HCT116 (cell line): Measurements from ENCODE around the gene PRKD2. TPM values are rescaled to one million over a fixed set of nuclear protein-coding genes. Genes with fewer than 3 reads are reported as not detected.

Experiments used
- ATAC-seq: fragments of 200-7000 bp; cut with Tn5 transposase; 2 replicates; pipeline ENCODE4 v1.9.1; 2020; ENCODE audit warnings: mild to moderate bottlenecking, moderate library complexity
- BruUV-seq: library from RNA; stranded (reverse); fragments of 400-500 nt; replicated peaks from 2 replicates; lab custom pipeline; 2021; lab: Mats Ljungman, UMichigan
- CTCF ChIA-PET: fragments of 300-600 bp; sonication (Branson Sonifier 250); formaldehyde crosslinking; loops from one replicate; lab custom pipeline; 2021; ENCODE audit warnings: antibody characterized with exemption; lab: Charles Lee
- POLR2A ChIA-PET: fragments of 300-600, 350-600 bp; sonication (Branson Sonifier 250); formaldehyde crosslinking; loops from one replicate; lab custom pipeline; 2021; ENCODE audit warnings: antibody characterized with exemption; lab: Charles Lee
- RAD21 ChIA-PET, 2 experiments: fragments of 300-600 bp; sonication (Branson Sonifier 250); formaldehyde crosslinking; loops; one replicate each; lab custom pipeline; 2023; ENCODE audit warnings: low total read pairs in 2 of 2; ENCODE audit not compliant: uncharacterized antibody in 2 of 2, unreplicated experiment in 2 of 2, low non-redundant PET in 1 of 2; lab: Charles Lee
- DNase-seq: peaks from one replicate; pipeline ENCODE4 v3.0.0-alpha.2; 2010; ENCODE audit warnings: low read depth, low spot score
- H2AFZ ChIP-seq: fragments of 200-600 bp; shearing (Covaris generic), sonication (generic); 2 replicates; pipeline ENCODE4 v1.6.1; 2017; ENCODE audit warnings: low read depth, mixed run types, mixed read lengths, antibody characterized with exemption, low read length; ENCODE audit not compliant: poor library complexity, severe bottlenecking
- H3K27ac ChIP-seq: 2 replicates; pipeline ENCODE4 v1.5.1; 2012; ENCODE audit warnings: low read depth, low read length
- H3K27me3 ChIP-seq: fragments of 200-600 bp; sonication (generic); 2 replicates; pipeline ENCODE4 v1.6.1; 2016; ENCODE audit warnings: mixed run types, low read length, mixed read lengths; ENCODE audit not compliant: insufficient read depth
- H3K36me3 ChIP-seq, 2 experiments: fragments of 200-500 bp in 1 of 2; fragments of 200-600 bp in 1 of 2; sonication (Bioruptor generic) in 1 of 2; sonication (generic) in 1 of 2; 2 replicates each; pipeline versions ENCODE4 v1.5.1 to v1.6.1; 2014 to 2016; ENCODE audit warnings: low read length in 2 of 2, inconsistent platforms in 1 of 2, mixed read lengths in 1 of 2, mixed run types in 1 of 2; ENCODE audit not compliant: insufficient read depth in 2 of 2, control insufficient read depth in 1 of 2
- H3K4me1 ChIP-seq, 2 experiments: fragments of 200-600 bp in 1 of 2; sonication (generic) in 1 of 2; 2 replicates each; pipeline versions ENCODE4 v1.5.1 to v1.6.1; 2012 to 2017; ENCODE audit warnings: low read length in 2 of 2, inconsistent platforms in 1 of 2, mild to moderate bottlenecking in 1 of 2, mixed read lengths in 1 of 2, mixed run types in 1 of 2, moderate library complexity in 1 of 2; ENCODE audit not compliant: insufficient read depth in 2 of 2, control insufficient read depth in 1 of 2
- H3K4me2 ChIP-seq: fragments of 200-600 bp; sonication (generic); 2 replicates; pipeline ENCODE4 v1.6.1; 2017; ENCODE audit warnings: mixed run types, low read length, mixed read lengths
- H3K4me3 ChIP-seq, 2 experiments: fragments of 200-600 bp in 1 of 2; sonication (generic) in 1 of 2; replicated peaks in 1 of 2; 2 replicates each; pipeline ENCODE4 v1.5.1; 2011 to 2016; ENCODE audit warnings: low read length in 2 of 2, control low read depth in 1 of 2, low read depth in 1 of 2, mild to moderate bottlenecking in 1 of 2, mixed read lengths in 1 of 2, mixed run types in 1 of 2
- H3K79me2 ChIP-seq: fragments of 200-600 bp; sonication (generic); 2 replicates; pipeline ENCODE4 v1.6.1; 2017; ENCODE audit warnings: mild to moderate bottlenecking, mixed run types, low read length, moderate library complexity, mixed read lengths; ENCODE audit not compliant: insufficient read depth
- H3K9ac ChIP-seq: fragments of 200-600 bp; sonication (generic); 2 replicates; pipeline ENCODE4 v1.6.1; 2016; ENCODE audit warnings: low read length, mixed read lengths
- H3K9me2 ChIP-seq: fragments of 200-600 bp; sonication (generic), shearing (Covaris generic); 2 replicates; pipeline ENCODE4 v1.6.1; 2017; ENCODE audit warnings: mixed run types, mild to moderate bottlenecking, moderate library complexity; ENCODE audit not compliant: insufficient read depth
- H3K9me3 ChIP-seq, 2 experiments: fragments of 200-500 bp in 1 of 2; fragments of 200-600 bp in 1 of 2; sonication (Bioruptor generic) in 1 of 2; sonication (generic) in 1 of 2; 2 replicates each; pipeline ENCODE4 v1.6.1; 2014 to 2017; ENCODE audit warnings: low read length in 2 of 2, mixed read lengths in 2 of 2, inconsistent platforms in 1 of 2, low read depth in 1 of 2, mild to moderate bottlenecking in 1 of 2, mixed run types in 1 of 2, moderate library complexity in 1 of 2; ENCODE audit not compliant: control insufficient read depth in 1 of 2, insufficient read depth in 1 of 2
- H4K20me1 ChIP-seq: fragments of 200-600 bp; sonication (generic), shearing (Covaris generic); 2 replicates; pipeline ENCODE4 v1.6.1; 2017; ENCODE audit warnings: mixed run types, mild to moderate bottlenecking, moderate library complexity; ENCODE audit not compliant: insufficient read depth
- EGR1 ChIP-seq: IDR thresholded peaks from 2 replicates; pipeline ENCODE4 v1.6.1; 2012; ENCODE audit warnings: low read depth
- EZH2 ChIP-seq: fragments of 200-600 bp; sonication (generic); IDR thresholded peaks from 2 replicates; pipeline ENCODE4 v1.6.1; 2017; ENCODE audit warnings: antibody characterized with exemption, mixed run types
- MAX ChIP-seq: IDR thresholded peaks from 2 replicates; pipeline ENCODE4 v1.6.1; 2012
- POLR2AphosphoS5 ChIP-seq: IDR thresholded peaks from 2 replicates; pipeline ENCODE4 v1.6.1; 2011; ENCODE audit warnings: mild to moderate bottlenecking, low read depth, low read length, moderate library complexity
- SIN3A ChIP-seq: IDR thresholded peaks from 2 replicates; pipeline ENCODE4 v1.6.1; 2012; ENCODE audit warnings: low read depth
- ZFX ChIP-seq: fragments of 450-650 bp; IDR thresholded peaks from 2 replicates; pipeline ENCODE4 v1.6.1; 2017
- ZNF274 ChIP-seq: fragments of 200-500 bp; sonication (Bioruptor generic); IDR thresholded peaks from 2 replicates; pipeline ENCODE4 v1.6.1; 2014; ENCODE audit warnings: mild to moderate bottlenecking, low read depth, low read length, inconsistent platforms
- intact Hi-C: fragments of 100-400 bp; cut with micrococcal nuclease; formaldehyde crosslinking; loops from 2 replicates; pipeline ENCODE4 v1.10.0; 2022
- total RNA-seq: library from RNA; stranded (reverse); gene quantifications from one replicate; pipeline ENCODE4 v1.2.1, GENCODE V29; 2021; ENCODE audit not compliant: unreplicated experiment

The PRKD2 gene
- total RNA-seq, 1 experiment from 2014 or later: 73.5 TPM

- Histone ChIP-seq H3K9me3 (no peaks in the 10 kb centered on the region), H3K9ac (peak overlapping the region; percentile 57), H3K4me2 (peak overlapping the region; percentile 95), H3K27ac (no peak overlapping the region; the same call in 1 of the 2 replicates), H3K79me2 (no peaks in the 10 kb centered on the region), H3K9me2 (no peaks in the 10 kb centered on the region), H3K4me1 (peaks cover 14 to 29% of the 10 kb centered on the region in 2 experiments), H3K27me3 (no peaks in the 10 kb centered on the region), H3K36me3 (no peaks in the 10 kb centered on the region), H4K20me1 (no peaks in the 10 kb centered on the region), H3K4me3 (peak overlapping the region; percentile 40 to 57), H2AFZ (no peak overlapping the region)
- no peak for TF ChIP-seq SIN3A
- TF ChIP-seq POLR2AphosphoS5: peak; percentile 68
- ChIA-PET RAD21 (no interaction called here), CTCF (no interaction called here), POLR2A (no interaction called here)
- no TSS peak for BruUV-seq
- DNase-seq (peak; percentile 87), ATAC-seq (peak; percentile 81)
- intact Hi-C loops: no loop called here
Observed at GRCh38 chr19:46634045-46634655, 82.8 kb downstream of the PRKD2 start.

- no TSS peak for BruUV-seq
- Histone ChIP-seq H4K20me1 (no peaks in the 10 kb centered on the region), H3K9me3 (no peaks in the 10 kb centered on the region), H3K9me2 (no peaks in the 10 kb centered on the region), H2AFZ (no peak overlapping the region), H3K4me1 (peaks cover 12 to 20% of the 10 kb centered on the region in 2 experiments; a peak in 3 of 4 replicates), H3K27me3 (no peaks in the 10 kb centered on the region), H3K4me3 (no peak overlapping the region), H3K4me2 (peak overlapping the region; percentile 95), H3K27ac (no peak overlapping the region), H3K9ac (0 out of 2 replicates have a peak overlapping the region, but pooled peaks have one; percentile 57), H3K36me3 (no peaks in the 10 kb centered on the region), H3K79me2 (no peaks in the 10 kb centered on the region)
- DNase-seq (no peak), ATAC-seq (no peak)
- ChIA-PET CTCF (no interaction called here), RAD21 (no interaction called here), POLR2A (interaction anchor here (0.6 kb wide), 1 partner anchor 875 kb away, joined by 3 read pairs; no protein-coding TSS in a partner anchor)
- TF ChIP-seq ZNF274 (no peak), EZH2 (no peak), POLR2AphosphoS5 (no peak), ZFX (no peak), MAX (no peak), EGR1 (no peak)
- intact Hi-C loops: no loop called here
Observed at GRCh38 chr19:46633130-46633529, 83.8 kb downstream of the PRKD2 start.
